Measurements from ENCODE around the gene ANKRD9.
"Not testable (repeated sequence)": the region's sequence is repeated elsewhere in the genome, so short reads cannot be mapped to it uniquely, and the experiment has no call there.

Gene ANKRD9

DNA sequence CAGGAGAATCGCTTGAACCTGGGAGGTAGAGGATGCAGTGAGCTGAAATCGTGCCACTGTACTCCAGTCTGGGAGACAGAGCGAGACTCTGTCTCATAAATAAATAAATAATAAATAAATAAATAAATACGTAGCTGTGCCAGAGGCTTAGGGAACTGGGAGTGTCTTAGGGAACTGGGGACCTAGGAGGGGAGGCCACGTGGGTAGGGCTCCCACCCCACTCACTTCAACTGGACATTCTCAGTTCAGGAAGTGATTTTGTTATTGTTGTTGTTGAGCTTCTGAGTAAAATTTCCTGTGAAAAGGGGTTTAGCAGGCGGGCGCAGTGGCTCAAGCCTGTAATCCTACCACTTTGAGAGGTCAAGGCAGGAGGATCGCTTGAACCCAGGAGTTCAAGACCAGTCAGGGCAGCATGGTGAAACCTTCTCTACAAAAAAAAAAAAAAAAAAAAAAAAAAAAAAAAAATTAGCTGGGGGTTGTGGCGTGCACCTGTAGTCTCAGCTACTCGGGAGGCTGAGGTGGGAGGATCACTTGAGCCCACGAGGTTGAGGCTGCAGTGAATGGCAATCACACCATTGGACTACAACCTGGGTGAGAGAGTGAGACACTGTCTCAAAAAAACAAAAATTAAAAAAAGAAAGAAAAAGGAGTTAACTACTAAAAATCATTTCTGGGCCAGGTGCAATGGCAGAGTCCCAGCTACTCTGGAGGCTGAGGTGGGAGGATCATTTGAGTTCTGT is 19.0 kb upstream of the ANKRD9 start:
- TF ChIP-seq, protein P1, sequence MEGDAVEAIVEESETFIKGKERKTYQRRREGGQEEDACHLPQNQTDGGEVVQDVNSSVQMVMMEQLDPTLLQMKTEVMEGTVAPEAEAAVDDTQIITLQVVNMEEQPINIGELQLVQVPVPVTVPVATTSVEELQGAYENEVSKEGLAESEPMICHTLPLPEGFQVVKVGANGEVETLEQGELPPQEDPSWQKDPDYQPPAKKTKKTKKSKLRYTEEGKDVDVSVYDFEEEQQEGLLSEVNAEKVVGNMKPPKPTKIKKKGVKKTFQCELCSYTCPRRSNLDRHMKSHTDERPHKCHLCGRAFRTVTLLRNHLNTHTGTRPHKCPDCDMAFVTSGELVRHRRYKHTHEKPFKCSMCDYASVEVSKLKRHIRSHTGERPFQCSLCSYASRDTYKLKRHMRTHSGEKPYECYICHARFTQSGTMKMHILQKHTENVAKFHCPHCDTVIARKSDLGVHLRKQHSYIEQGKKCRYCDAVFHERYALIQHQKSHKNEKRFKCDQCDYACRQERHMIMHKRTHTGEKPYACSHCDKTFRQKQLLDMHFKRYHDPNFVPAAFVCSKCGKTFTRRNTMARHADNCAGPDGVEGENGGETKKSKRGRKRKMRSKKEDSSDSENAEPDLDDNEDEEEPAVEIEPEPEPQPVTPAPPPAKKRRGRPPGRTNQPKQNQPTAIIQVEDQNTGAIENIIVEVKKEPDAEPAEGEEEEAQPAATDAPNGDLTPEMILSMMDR (IDR thresholded peaks at IDR 0.05; ENCODE audit: insufficient read depth, missing control alignments) = no peak
- FAIRE-seq (no peak), DNase-seq (ENCODE audit: insufficient read length, low spot score) (no peak)

GRCh38 chr14:102525929-102526497 is 16.4 kb upstream of the ANKRD9 start:
- TF ChIP-seq, protein P1 (IDR thresholded peaks at IDR 0.05; ENCODE audit: insufficient read depth, missing control alignments) = no peak
- no peak for FAIRE-seq
- no peak for DNase-seq (ENCODE audit: insufficient read length, low spot score)

- DNase-seq (ENCODE audit: insufficient read length, low spot score) (no peak), FAIRE-seq (no peak)
- TF ChIP-seq, protein P1 (IDR thresholded peaks at IDR 0.05; ENCODE audit: insufficient read depth, missing control alignments) = no peak
These were observed 15.8 kb upstream of the ANKRD9 start for GRCh38 chr14:102525219-102525928.

DNA sequence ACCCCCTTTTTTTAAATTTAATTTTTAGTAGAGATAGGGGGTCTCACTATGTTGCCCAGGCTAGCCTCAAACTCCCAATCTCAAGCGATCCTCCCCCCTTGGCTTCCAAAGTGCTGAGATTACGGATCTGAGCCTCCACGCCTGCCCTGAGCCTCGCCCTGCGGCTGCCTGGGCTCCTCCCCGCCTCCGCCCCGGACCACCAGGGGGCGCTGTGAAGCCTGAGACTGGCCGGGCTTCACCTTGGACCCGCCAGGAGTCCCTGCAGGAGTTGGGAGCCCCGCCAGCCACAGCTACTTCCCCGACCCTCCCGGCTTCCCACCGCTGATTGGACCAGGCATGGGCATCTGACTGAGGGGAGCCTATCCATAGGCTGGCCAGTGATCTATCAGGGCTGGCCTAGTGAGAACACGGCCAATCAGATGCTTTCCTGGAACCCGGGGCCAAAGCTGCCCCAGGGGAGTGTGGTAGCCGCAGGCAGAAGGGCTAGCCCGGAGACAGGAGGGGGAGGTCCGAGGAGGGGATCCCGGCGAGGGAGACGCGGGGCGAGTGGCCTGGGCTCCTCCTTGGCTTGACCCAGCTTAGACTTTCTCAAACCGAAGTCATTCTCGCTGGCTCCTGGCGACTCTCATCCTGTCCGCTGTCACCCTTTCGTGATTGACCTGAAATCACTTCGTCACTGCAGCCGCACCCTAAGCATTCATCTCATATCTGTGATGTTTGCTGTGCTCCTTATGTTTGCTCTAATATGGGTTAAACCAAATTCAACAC is 15.1 kb upstream of the ANKRD9 start:
- no peak for FAIRE-seq
- TF ChIP-seq, protein P1 (IDR thresholded peaks at IDR 0.05; ENCODE audit: insufficient read depth, missing control alignments) = peak; percentile 88
- peak; percentile 91 for DNase-seq (ENCODE audit: insufficient read length, low spot score)

GRCh38 chr14:102523569-102524450 is 14.2 kb upstream of the ANKRD9 start:
- TF ChIP-seq, protein P1 (IDR thresholded peaks at IDR 0.05; ENCODE audit: insufficient read depth, missing control alignments) = no peak
- DNase-seq (ENCODE audit: insufficient read length, low spot score) (no peak), FAIRE-seq (no peak)

- FAIRE-seq (no peak), DNase-seq (ENCODE audit: insufficient read length, low spot score) (no peak)
- TF ChIP-seq, protein P1 (IDR thresholded peaks at IDR 0.05; ENCODE audit: insufficient read depth, missing control alignments) = no peak
These were observed 13.6 kb upstream of the ANKRD9 start for GRCh38 chr14:102523200-102523568.

DNA sequence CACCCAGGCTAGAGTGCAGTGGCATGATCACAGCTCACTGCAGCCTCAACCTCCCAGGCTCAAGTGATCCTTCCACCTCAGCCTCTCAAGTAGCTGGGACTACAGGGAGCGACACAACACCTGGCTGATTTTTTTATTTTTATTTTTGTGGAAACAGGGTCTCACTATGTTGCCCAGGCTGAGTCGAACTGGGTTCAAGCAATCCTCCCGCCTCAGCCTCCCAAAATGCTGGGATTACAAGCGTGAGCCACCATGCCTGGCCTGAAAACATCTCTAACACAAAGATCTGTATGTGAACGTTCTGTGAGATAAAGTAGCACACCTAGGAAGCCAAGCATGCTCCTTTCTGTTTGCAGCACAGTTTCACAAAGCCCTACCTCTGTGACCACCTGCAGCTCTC is 10.1 kb upstream of the ANKRD9 start:
- FAIRE-seq; DNase-seq (ENCODE audit: insufficient read length, low spot score): not testable (repeated sequence)

Data from D721Med (cell line).